ENCODE data around the gene CHEK1. TPM values are rescaled to one million over a fixed set of nuclear protein-coding genes. Genes with fewer than 3 reads are reported as not detected.

Gene CHEK1
- total and polyA plus RNA-seq, 2 of the 8 experiments (the other 6 are each of a cell fraction or from before 2014, with no cell fraction given) = 37.7 to 133 TPM

- TF ChIP-seq SIRT6 (IDR thresholded peaks at IDR 0.05; ENCODE audit: low read length) (no peak), SIX5 (IDR thresholded peaks at IDR 0.05; ENCODE audit: low read depth, low read length) (no peak), TEAD4 (IDR thresholded peaks at IDR 0.05; ENCODE audit: low read depth, low read length) (no peak), YY1 (IDR thresholded peaks at IDR 0.05; ENCODE audit: low read depth, low read length) (no peak), RXRA (IDR thresholded peaks at IDR 0.05; ENCODE audit: insufficient read depth, low read depth, low read length) (no peak), POLR2AphosphoS5 (IDR thresholded peaks at IDR 0.05; ENCODE audit: low read depth, low read length) (peak; percentile 5)
Observed at GRCh38 chr11:125592305-125593113, 32.5 kb upstream of the CHEK1 start, which contains the start of gene STT3A (continued).
